Measurements from ENCODE around the gene SLC25A21. TPM values are rescaled to one million over a fixed set of nuclear protein-coding genes. Genes with fewer than 3 reads are reported as not detected.

SLC25A21 gene
- total and polyA plus RNA-seq, 2 of the 13 experiments (the other 11 are each of a cell fraction or from before 2014, with no cell fraction given) = 1.9 to 2.9 TPM

GRCh38 chr14:37172024-37172869, at the start of gene SLC25A21 (continued):
- peak; percentile 83; the same call in 1 of the 2 replicates for TF ChIP-seq PLSCR1 (CRISPR knock-in tag; IDR thresholded peaks at IDR 0.05; ENCODE audit: borderline replicate concordance)
- peak; percentile 97; the same call in 1 of the 2 replicates for TF ChIP-seq ZNF569 (CRISPR knock-in tag; IDR thresholded peaks at IDR 0.05; ENCODE audit: borderline replicate concordance)
- TF ChIP-seq TSC22D2 (CRISPR knock-in tag; IDR thresholded peaks at IDR 0.05; ENCODE audit: borderline replicate concordance) = peak; percentile 92; the same call in 1 of the 2 replicates
- peak; percentile 58; the same call in 1 of the 2 replicates for TF ChIP-seq ZBTB1 (CRISPR knock-in tag; IDR thresholded peaks at IDR 0.05; ENCODE audit: borderline replicate concordance)
- no peak for TF ChIP-seq MNT (IDR thresholded peaks at IDR 0.05)
- TF ChIP-seq KDM5B (CRISPR knock-in tag; IDR thresholded peaks at IDR 0.05; ENCODE audit: borderline replicate concordance) = peak; percentile 100
- peak; percentile 99 for TF ChIP-seq KMT2A (CRISPR knock-in tag; IDR thresholded peaks at IDR 0.05)
- TF ChIP-seq HNRNPK (IDR thresholded peaks at IDR 0.05; ENCODE audit: low read depth, low read length, poor library complexity, severe bottlenecking) = no peak
- TF ChIP-seq STAT6 (CRISPR knock-in tag; IDR thresholded peaks at IDR 0.05; ENCODE audit: borderline replicate concordance) = peak; percentile 99
- TF ChIP-seq CREM (IDR thresholded peaks at IDR 0.05) = peak; percentile 75
- TF ChIP-seq CREM (CRISPR knock-in tag; IDR thresholded peaks at IDR 0.05) = no peak
- peak; percentile 68 for TF ChIP-seq RBM22 (optimal IDR thresholded peaks at IDR 0.05; ENCODE audit: low read length)
- peak; percentile 76; the same call in 1 of the 2 replicates for TF ChIP-seq ZBTB7B (CRISPR knock-in tag; IDR thresholded peaks at IDR 0.05)
- TF ChIP-seq ZNF572 (CRISPR knock-in tag; IDR thresholded peaks at IDR 0.05) = peak; percentile 98
- TF ChIP-seq ZNF24 (IDR thresholded peaks at IDR 0.05) = 0 out of 2 replicates have a peak, but pooled peaks have one; percentile 4
- peak; percentile 86; the same call in 1 of the 2 replicates for TF ChIP-seq MTF1 (CRISPR knock-in tag; IDR thresholded peaks at IDR 0.05)
- TF ChIP-seq STAG1 (CRISPR knock-in tag; IDR thresholded peaks at IDR 0.05) = peak; percentile 21; the same call in 1 of the 2 replicates
- TF ChIP-seq TCF7 (IDR thresholded peaks at IDR 0.05; ENCODE audit: low read depth) = no peak; the same call in 1 of the 2 replicates
- TF ChIP-seq ZNF143 (CRISPR knock-in tag; IDR thresholded peaks at IDR 0.05) = peak; percentile 91
- peak; percentile 100 for TF ChIP-seq ZNF350 (CRISPR knock-in tag; IDR thresholded peaks at IDR 0.05; ENCODE audit: borderline replicate concordance, low read depth)
- 0 out of 2 replicates have a peak, but pooled peaks have one; percentile 76 for TF ChIP-seq ZFP62 (CRISPR knock-in tag; IDR thresholded peaks at IDR 0.05)
- peak; percentile 81 for TF ChIP-seq GMEB1 (CRISPR knock-in tag; IDR thresholded peaks at IDR 0.05; ENCODE audit: borderline replicate concordance)
